Panc1 (cell line): ENCODE measurements around the gene MSANTD3.
"Not testable (repeated sequence)": the region's sequence is repeated elsewhere in the genome, so short reads cannot be mapped to it uniquely, and the experiment has no call there.

ENCODE experiments used
- POLR2AphosphoS5 ChIP-seq: IDR thresholded peaks from 2 replicates; pipeline ENCODE4 v1.6.1; 2012; ENCODE audit warnings: mild to moderate bottlenecking, low read depth, low read length, moderate library complexity
- TCF7L2 ChIP-seq: IDR thresholded peaks from 2 replicates; pipeline ENCODE4 v1.6.1; 2011; ENCODE audit warnings: mild to moderate bottlenecking, low read depth, low read length, inconsistent platforms
- TF ChIP-seq, protein P1 (sequence below): fragments of 450-650 bp; IDR thresholded peaks from 2 replicates; pipeline ENCODE4 v1.5.1; 2017; ENCODE audit warnings: mild to moderate bottlenecking

DNA sequence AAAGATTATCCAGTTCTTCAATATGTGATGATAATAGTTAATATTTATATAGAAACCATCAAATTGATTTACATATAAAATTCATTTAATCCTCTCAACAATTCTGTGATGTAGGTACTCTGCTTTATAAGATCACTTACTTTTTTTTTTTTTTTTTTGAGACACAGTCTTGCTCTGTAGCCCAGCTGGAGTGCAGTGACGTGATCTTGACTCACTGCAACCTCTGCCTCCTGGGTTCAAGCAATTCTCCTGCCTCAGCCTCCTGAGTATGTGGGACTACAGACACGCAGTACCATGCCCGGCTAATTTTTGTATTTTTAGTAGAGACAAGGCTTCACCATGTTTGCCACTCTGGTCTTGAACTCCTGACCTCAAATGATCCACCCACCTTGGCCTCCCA lies 5.8 kb upstream of the MSANTD3 start:
- TF ChIP-seq, protein P1, sequence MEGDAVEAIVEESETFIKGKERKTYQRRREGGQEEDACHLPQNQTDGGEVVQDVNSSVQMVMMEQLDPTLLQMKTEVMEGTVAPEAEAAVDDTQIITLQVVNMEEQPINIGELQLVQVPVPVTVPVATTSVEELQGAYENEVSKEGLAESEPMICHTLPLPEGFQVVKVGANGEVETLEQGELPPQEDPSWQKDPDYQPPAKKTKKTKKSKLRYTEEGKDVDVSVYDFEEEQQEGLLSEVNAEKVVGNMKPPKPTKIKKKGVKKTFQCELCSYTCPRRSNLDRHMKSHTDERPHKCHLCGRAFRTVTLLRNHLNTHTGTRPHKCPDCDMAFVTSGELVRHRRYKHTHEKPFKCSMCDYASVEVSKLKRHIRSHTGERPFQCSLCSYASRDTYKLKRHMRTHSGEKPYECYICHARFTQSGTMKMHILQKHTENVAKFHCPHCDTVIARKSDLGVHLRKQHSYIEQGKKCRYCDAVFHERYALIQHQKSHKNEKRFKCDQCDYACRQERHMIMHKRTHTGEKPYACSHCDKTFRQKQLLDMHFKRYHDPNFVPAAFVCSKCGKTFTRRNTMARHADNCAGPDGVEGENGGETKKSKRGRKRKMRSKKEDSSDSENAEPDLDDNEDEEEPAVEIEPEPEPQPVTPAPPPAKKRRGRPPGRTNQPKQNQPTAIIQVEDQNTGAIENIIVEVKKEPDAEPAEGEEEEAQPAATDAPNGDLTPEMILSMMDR, result not testable (repeated sequence)
- TF ChIP-seq POLR2AphosphoS5, TCF7L2: not testable (repeated sequence)
